ENCODE data around the gene TGFA. TPM values are rescaled to one million over a fixed set of nuclear protein-coding genes. Genes with fewer than 3 reads are reported as not detected.

TGFA gene
- total and polyA plus RNA-seq, 10 of the 15 experiments (the other 5 are each of a cell fraction or from before 2014, with no cell fraction given): 0.03 to 0.23 TPM; not detected in 8

- RAD21 ChIA-PET (ENCODE audit: unreplicated experiment): no interaction called here
These were observed 84.2 kb downstream of the TGFA start for GRCh38 chr2:70469435-70469834.

DNA sequence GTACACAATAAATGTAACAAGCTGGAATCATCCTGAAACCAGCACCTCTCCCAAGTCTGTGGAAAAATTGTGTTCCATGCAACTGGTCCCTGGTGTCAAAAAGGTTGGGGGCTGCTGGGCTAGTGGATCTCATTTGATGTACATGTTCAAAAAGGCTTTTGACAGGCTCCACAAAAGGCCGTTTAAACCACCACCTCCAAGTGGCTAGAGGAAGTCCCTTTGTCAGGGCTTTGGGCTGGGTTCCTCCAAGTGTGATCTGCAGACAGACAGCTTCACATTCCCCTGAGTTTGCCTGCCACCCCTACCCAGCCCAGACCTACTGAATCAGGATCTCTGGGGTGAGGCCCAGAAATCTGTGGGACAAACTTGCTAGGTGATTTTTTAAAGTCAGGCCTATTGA, 84.7 kb downstream of the TGFA start:
- H3K9ac ChIP-seq (ENCODE audit: control insufficient read depth, insufficient read depth, low read length): no peak overlapping the region
- in situ Hi-C loops (cut with MboI) (no loop called here), intact Hi-C loops (cut with micrococcal nuclease; ENCODE audit: unreplicated experiment) (no loop called here)
- H3K4me1 ChIP-seq (ENCODE audit: control insufficient read depth, insufficient read depth, low read length): no peaks in the 10 kb centered on the region
- H3K4me2 ChIP-seq (ENCODE audit: control insufficient read depth, insufficient read depth): no peak overlapping the region
- SMC1A ChIA-PET (ENCODE audit: uncharacterized antibody, unreplicated experiment): no interaction called here
- RAD21 ChIA-PET (ENCODE audit: unreplicated experiment): no interaction called here
- H3K27me3 ChIP-seq (replicated peaks in 1 of 2; ENCODE audit: control insufficient read depth in 2 of 2, insufficient read depth in 2 of 2, low read length in 1 of 2): no peaks in the 10 kb centered on the region; a peak in 2 of 4 replicates
- BruUV-seq (replicated peaks): no TSS peak
- ATAC-seq (no peak), FAIRE-seq (no peak), DNase-seq (ENCODE audit: low read depth, low spot score) (no peak)
- H3K27ac ChIP-seq (ENCODE audit: control insufficient read depth, insufficient read depth): no peak overlapping the region
- no peaks in the 10 kb centered on the region for H3K36me3 ChIP-seq (ENCODE audit: control insufficient read depth in 2 of 2, insufficient read depth in 2 of 2, low read length in 1 of 2)
- no peaks in the 10 kb centered on the region for H4K20me1 ChIP-seq (ENCODE audit: control insufficient read depth, insufficient read depth)
- H3K9me3 ChIP-seq (replicated peaks; ENCODE audit: control insufficient read depth, insufficient read depth, low read length): no peaks in the 10 kb centered on the region
- no peaks in the 10 kb centered on the region for H3K79me2 ChIP-seq (ENCODE audit: control insufficient read depth, insufficient read depth, low read length)
- no peak overlapping the region for H3K4me3 ChIP-seq
- no peak overlapping the region for H2AFZ ChIP-seq (ENCODE audit: control insufficient read depth, low read depth, low read length)
- POLR2A ChIA-PET: no interaction called here
- CTCF ChIA-PET: no interaction called here
- 0% methylated on average over 1 of the region's 1 CpG for WGBS (ENCODE audit: insufficient coverage, insufficient replicate concordance, low lambda C conversion rate, missing lambda C conversion rate)
- TF ChIP-seq NR2C2 (IDR thresholded peaks at IDR 0.05; ENCODE audit: borderline replicate concordance, control insufficient read depth, insufficient read length, low read depth) (no peak), ZBED1 (IDR thresholded peaks at IDR 0.05; ENCODE audit: borderline replicate concordance) (no peak), ZNF687 (IDR thresholded peaks at IDR 0.05) (no peak), NR2F1 (conservative IDR thresholded peaks at IDR 0.05) (no peak), TARDBP (IDR thresholded peaks at IDR 0.05; ENCODE audit: borderline replicate concordance) (no peak), BCL11A (IDR thresholded peaks at IDR 0.05; ENCODE audit: low read depth, low read length) (no peak), ESRRA (IDR thresholded peaks at IDR 0.05; ENCODE audit: low read length) (no peak), USF1 (IDR thresholded peaks at IDR 0.05; ENCODE audit: borderline replicate concordance, extremely low read length, insufficient read depth, low read depth, low read length) (no peak), IRF5 (IDR thresholded peaks at IDR 0.05; ENCODE audit: borderline replicate concordance) (no peak), ZNF622 (IDR thresholded peaks at IDR 0.05) (no peak), SMC3 (IDR thresholded peaks at IDR 0.05; ENCODE audit: borderline replicate concordance, low read length) (no peak), CREM (IDR thresholded peaks at IDR 0.05; ENCODE audit: low read depth) (no peak)

More at GRCh38 chr2:70469435-70469834, 84.2 kb downstream of the TGFA start:
- Histone ChIP-seq H3K9ac (ENCODE audit: control insufficient read depth, insufficient read depth, low read length) (no peak overlapping the region), H3K79me2 (ENCODE audit: control insufficient read depth, insufficient read depth, low read length) (no peaks in the 10 kb centered on the region), H3K4me1 (ENCODE audit: control insufficient read depth, insufficient read depth, low read length) (no peaks in the 10 kb centered on the region), H3K36me3 (ENCODE audit: control insufficient read depth in 2 of 2, insufficient read depth in 2 of 2, low read length in 1 of 2) (no peaks in the 10 kb centered on the region), H3K27me3 (replicated peaks in 1 of 2; ENCODE audit: control insufficient read depth in 2 of 2, insufficient read depth in 2 of 2, low read length in 1 of 2) (no peaks in the 10 kb centered on the region; a peak in 2 of 4 replicates), H3K9me3 (replicated peaks; ENCODE audit: control insufficient read depth, insufficient read depth, low read length) (no peaks in the 10 kb centered on the region), H3K4me2 (ENCODE audit: control insufficient read depth, insufficient read depth) (no peak overlapping the region), H3K4me3 (no peak overlapping the region), H3K27ac (ENCODE audit: control insufficient read depth, insufficient read depth) (no peak overlapping the region), H2AFZ (ENCODE audit: control insufficient read depth, low read depth, low read length) (no peak overlapping the region), H4K20me1 (ENCODE audit: control insufficient read depth, insufficient read depth) (no peaks in the 10 kb centered on the region)
- FAIRE-seq: no peak
- no peak for ATAC-seq
- in situ Hi-C loops (cut with MboI): no loop called here
- no peak for DNase-seq (ENCODE audit: low read depth, low spot score)
- CTCF ChIA-PET: no interaction called here
- BruUV-seq (replicated peaks): no TSS peak
- WGBS (ENCODE audit: insufficient coverage, insufficient replicate concordance, low lambda C conversion rate, missing lambda C conversion rate): 42% methylated on average over 7 of the region's 7 CpGs
- TF ChIP-seq BHLHE40 (IDR thresholded peaks at IDR 0.05; ENCODE audit: borderline replicate concordance in 1 of 2, low read depth in 2 of 2, low read length in 1 of 2) (no peak), SREBF2 (IDR thresholded peaks at IDR 0.05; ENCODE audit: low read length) (no peak), NR2C2 (IDR thresholded peaks at IDR 0.05; ENCODE audit: borderline replicate concordance, control insufficient read depth, insufficient read length, low read depth) (no peak)
- SMC1A ChIA-PET (ENCODE audit: uncharacterized antibody, unreplicated experiment): no interaction called here
- POLR2A ChIA-PET: interaction anchor here (0.6 kb wide), 1 partner anchor 45 kb away, joined by 3 read pairs; no protein-coding TSS in a partner anchor
- intact Hi-C loops (cut with micrococcal nuclease; ENCODE audit: unreplicated experiment): no loop called here
